NCI-H1436 (cell line): Measurements from ENCODE around the gene USP2.
A peak's percentile ranks its signal among the peaks of the same experiment; 100 is the strongest.

ENCODE experiments used
- DNase-seq: peaks from one replicate; lab custom pipeline; 2025; lab: John Stamatoyannopoulos, UW

The USP2 gene

DNA sequence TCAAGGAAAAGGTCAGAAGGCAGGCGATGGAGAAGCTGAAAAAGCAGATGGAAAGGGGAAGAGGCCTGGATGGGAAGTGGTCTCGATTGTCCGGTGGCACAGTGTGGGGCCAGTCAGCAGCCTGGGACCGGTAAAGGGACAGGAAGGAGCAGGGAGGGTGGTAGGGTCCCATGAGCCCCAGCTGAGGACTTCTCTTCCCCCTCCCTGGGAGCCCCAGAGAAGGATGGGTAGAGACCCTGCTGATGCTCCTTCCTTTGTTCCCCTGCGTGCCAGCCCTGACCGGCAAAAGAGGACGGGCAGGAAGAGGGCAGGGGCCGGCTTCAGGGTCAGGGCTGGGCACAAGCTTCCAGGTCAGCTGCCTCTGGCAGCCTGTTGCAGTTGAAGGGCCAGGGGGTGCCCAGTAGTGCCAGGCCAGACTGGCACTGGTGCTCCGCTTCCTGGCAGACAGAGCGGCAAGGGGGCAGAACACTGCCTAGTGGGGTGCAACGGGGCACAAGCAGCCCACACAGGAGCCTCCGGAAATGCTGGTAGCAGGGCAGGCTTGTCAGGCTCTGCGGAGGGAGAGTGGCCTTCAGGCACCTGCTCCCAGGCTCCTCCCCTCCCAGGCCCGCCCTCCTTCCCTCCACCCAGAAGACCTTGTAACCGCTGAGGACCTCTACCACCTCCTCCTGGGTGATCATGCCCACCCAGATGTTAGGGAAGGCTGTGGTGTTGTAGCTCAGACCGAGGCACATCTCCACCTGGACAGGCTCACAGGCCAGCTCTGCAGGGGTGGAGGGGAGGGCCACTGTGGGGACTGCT lies 40.1 kb downstream of the USP2 start:
- no peak for DNase-seq

DNA sequence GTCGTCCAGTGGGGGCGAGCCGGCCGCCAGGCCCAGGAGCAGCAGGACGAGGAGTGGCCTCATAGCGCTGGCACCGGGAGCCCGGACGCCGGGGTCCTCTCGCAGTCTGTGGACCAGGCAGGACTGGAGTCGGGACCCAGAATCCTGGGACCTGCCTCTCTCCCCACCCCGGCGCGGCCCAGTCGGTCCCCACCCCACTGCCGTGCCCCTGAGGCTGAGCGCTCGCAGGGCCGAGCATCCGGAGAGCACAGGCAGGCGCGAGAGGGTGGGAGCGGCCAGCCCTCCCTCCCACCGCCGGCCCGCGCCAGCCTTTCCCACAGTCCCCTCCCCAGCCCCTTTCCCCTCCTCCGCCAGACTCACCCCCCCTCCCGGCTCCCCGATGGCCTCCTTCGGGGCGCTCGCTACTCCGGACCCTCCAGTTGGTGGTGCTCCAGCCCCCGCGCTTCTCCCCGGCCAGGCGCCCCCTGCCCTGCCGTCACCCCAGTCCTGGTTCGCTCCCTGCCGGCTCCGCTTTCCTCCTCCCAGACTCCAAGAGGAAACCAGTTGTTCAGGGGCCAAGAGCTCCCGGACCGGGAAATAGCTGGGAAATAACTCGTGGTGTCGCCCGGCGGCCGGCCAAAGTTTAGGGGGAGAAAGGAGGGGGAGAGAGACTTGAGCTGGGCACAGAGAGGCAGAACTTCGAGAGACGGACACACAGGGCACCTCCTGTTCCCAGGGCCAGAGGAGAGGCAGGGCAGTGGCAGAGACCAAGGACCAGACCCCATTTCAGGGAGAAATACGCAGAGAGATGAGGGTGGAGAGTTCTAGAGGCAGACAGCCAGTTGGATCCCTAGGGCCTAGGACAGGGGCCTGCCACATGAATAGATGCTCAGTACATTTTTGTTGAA lies 40.9 kb downstream of the USP2 start, which contains the start of gene C1QTNF5:
Gene C1QTNF5, minus strand, starts transcription at position 549 of the 887 bp plus-strand sequence. Its CDS starts 486 bp downstream, at position 63.
- DNase-seq, result no peak

DNA sequence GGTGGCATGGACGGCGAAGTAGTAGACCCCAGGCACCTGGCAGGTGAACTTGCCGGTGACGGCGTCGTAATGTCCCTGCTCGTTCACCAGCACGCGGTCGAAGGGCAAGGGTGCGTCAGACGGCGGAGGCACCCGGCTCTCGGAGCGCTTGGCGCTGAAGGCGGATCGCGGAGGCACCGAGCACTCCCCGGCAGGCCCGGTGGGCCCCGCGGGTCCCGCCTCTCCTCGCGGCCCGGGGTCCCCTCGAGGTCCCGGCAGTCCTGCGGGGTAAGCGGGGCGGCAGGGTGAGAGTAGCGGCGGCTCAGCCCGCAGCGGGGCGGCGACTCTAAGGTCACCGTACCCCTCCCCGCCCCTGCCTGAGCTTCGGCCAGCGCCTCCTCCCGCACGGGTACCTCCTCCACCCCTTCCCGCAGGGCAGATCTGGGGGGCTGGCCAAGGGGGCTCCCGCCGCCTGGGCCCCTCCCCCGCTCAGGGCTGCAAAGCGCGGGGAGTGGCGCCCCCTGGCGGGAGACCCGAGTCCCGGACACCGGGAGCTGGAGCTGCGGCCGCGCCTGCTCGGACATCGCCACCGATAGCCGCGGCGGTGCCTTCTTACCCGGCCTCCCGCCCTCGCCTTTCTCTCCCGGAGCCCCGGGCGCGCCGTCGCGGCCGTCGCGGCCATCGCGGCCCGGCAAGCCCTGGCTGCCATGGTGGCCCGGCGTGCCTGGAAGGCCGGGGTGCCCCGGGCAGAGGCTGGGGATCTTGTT lies 41.7 kb downstream of the USP2 start:
- DNase-seq, result no peak

DNA sequence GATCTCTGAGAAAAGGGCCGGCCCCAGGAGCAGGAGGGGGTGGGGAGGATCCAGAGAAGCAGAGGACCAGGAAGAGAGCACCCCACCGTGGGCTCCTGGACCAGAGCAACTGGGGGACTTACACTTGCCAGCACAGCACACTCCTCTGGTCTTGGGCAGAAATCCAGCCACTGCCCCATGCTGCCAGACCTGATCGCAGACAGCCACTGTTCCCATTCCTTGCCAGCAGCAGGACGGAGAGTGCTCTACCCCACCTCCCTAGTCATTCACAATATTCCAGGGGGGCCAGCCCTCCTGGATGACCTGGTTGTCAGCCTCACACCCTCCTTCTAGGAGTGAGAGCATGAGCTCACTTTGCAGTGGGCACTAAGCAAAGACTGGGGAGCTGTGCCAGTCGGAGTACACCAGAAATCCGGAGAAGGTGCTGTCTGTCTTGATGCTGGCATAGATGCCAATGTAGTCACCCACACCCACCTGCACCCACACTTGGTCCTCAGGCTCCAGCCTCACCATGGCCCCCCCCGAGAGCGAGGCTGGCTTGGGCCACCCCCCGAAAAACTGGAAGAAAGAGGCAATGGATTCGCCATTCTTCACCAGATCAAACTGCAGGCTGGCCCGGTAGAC lies 42.4 kb downstream of the USP2 start:
- DNase-seq, result no peak

DNA sequence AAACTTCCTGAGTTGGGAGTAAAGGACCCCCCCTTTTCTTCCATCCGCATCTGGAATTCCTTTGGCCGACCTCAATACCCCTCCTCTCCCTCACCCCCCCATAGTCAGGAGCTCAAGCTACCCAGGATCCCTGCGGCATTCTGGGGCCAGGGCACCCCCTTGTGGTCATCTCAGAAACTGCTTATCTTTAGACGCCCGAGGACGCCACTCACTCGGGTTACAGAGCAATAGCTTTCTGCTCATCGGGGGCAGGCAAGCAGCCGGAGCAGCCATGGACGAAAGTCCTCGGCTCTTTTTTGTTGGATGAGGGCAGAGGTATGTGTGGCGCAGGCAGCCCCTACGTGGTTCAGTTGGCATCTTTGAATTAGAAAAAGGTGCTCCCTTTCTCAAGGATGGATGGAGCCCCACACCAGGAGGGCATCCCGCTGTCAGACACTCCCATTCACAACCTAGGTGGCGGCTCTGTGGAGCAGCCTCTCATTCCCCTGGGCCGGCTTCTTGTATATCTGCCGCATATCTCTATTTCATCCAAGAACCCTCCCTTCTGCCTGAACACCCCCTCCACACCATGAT lies 43.1 kb downstream of the USP2 start:
- DNase-seq, result peak; percentile 42

DNA sequence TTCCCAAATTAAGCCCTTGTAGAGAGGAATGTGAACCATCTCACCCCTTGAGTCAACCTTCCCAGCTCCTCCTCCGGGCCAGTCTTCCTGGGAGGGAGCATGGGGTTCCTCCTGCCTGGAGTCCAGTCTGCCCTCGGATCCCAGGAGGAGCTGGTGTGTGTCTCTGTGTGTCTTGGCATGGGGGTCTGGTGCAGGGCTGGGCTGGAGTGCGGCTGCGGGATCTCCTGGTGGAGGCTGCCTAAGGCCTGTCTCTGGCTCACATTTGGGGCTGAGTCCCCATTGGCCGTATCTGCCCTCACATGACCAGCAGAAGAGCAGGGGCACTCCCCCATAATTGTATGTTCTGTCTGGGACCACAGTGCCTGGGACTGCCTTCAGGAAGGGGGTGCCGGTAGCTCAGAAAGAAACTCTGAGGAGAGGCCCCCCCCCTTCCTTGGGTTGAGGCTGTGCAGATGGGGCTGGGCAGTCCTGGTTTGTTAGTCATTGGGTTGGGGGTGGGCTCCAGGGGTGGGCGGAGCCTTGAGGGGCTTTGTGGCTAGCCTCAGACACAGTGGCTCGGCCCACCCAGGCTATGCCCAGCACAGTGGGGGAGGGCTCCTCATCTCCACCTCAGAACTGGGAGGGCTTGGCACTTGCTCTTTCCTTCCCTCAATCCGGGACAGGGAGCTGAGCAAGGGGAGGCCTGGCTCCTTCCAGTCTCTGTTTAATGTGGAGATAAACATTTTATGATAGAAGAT lies 43.7 kb downstream of the USP2 start:
- no peak for DNase-seq

DNA sequence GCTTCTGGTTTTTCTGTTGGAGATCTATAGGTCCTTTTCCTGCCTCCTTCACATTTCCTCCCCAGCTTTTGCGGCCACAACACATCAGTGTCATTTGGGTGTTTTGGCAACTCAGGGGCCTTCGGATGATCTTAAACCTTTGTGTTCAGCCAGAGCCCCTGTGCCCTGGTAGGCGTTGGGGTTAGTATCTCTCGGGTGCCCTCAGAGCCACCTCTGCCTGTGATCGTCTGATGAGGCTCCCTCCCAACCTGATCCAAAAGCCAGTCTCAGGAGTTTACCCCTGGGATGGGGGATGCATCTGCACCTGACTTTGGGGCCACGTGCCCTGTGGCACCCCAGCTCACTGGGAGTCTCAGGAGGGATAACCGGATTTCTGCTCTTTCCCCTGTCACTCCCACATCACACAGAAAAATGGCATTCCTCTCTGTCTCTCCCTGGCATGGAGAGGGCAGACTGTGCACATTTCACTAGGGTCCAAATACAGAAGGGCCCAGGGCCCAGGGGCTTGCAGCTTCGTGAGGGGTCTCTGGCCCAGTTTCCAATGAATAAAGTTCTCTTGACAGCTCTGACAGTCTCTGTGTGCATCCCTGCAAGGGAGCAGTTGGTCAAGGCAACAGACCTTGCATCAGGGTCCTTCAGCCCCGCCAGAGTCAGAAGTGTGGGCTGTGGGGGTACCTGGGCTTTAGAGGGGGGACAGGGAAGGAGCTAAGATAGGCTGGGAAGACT lies 44.6 kb downstream of the USP2 start:
- DNase-seq, result no peak

DNA sequence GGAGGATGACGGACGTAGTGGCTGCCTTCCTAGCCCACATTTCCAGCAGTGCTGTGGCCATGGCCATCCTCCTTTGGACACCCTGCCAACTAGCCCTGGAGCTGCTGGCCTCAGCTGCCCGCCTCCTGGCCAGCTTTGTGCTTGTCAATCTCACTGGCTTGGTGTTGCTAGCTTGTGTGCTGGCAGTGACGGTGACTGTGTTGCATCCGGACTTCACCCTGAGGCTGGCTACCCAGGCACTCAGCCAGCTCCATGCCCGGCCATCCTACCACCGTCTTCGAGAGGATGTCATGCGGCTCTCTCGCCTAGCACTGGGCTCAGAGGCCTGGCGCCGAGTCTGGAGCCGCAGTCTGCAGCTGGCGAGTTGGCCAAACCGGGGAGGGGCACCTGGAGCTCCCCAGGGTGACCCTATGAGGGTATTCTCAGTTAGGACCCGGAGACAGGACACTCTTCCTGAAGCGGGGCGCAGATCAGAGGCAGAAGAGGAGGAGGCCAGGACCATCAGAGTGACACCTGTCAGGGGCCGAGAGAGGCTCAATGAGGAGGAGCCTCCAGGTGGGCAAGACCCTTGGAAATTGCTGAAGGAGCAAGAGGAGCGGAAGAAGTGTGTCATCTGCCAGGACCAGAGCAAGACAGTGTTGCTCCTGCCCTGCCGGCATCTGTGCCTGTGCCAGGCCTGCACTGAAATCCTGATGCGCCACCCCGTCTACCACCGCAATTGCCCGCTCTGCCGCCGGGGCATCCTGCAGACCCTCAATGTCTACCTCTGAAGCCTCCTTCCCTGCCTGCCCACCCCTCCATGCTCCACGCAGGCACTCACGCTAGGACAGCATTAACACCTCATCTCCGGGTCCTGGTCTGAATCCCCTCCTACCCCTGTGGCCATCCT lies 45.6 kb downstream of the USP2 start:
- no peak for DNase-seq

DNA sequence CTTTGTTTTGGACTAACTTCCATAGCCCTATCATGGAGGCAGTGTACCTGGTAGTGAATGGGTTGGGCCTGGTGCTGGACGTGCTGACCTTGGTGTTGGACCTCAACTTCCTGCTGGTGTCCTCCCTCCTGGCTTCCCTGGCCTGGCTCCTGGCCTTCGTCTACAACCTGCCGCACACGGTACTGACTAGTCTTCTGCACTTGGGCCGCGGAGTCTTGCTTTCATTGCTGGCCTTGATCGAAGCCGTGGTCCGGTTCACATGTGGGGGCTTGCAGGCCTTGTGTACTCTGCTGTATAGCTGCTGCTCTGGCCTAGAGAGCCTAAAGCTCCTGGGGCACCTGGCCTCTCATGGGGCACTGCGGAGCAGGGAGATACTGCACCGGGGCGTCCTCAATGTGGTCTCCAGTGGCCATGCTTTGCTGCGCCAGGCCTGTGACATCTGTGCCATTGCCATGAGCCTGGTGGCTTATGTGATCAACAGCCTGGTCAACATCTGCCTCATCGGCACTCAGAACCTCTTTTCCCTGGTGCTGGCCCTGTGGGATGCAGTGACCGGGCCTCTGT lies 46.3 kb downstream of the USP2 start:
- DNase-seq, result no peak

DNA sequence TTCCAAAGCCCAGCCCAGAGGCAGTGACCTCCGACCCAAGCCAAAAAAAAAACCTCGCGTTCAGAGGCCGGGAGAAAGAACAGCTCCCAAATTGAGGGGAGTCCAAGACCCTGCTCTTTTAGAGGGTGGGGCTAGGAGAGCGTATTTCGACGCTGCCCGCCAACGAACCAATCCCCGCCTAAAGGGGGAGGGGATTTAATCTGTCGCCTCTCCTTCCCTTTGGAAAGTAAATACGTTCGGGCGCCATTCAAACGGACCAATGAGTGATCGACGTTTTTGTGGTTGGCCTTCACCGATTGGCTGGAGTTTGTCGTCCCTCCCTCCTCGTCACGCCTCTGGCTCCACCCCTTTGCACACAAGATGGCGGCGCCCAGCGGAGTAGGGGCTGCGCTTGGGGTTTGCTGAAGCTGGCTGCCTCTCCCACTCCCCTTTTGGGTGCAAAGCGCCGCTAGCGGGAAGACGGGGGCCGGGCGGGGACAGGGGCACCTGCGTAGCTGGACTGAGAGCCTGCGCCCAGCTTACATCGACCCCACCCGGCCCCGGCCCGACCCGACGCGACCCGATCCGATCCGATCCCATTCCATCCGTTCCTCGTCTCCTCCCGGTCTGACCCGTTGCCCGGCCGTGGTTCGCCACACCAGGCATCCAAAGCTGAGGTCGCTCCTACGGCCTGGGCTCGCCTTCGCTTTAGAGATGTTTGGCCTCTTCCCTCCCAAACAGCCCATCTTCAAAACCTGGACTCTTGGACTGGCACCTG lies 47.1 kb downstream of the USP2 start, which contains the start of gene RNF26:
Gene RNF26, plus strand, starts transcription at position 354 of the 757 bp plus-strand sequence. CDS start 596 bp downstream, outside the sequence.
- DNase-seq, result peak; percentile 99

DNA sequence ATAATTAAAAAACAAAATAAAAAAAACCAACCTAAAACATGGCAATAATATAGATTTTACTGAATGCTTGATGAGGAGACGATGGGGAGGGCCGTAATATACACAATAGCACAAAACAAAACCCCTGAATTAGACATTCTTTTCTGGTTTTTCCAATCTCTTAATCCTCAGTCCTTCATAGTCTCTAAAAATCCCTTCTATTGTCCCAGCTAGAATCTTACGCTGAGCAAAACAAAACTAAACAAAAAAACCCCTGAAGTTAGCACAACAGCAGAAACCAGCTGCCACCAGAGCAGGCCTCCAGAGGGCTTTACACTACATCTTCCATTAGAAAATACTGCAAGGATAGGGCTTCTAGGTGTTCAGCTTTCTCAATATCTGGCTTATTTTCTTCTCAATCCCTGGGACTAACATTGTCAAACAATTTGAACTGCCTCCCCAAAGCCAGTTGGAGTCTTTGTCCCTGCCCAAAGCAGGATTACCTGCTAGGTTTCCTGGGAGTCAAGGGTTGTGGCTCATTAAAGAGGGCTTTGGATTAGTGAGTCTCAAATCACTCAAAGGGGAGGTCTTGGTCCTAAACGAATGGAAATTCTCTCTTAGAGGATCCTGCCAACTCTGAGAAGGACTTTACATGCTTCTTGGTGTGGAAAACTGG lies 49.3 kb downstream of the USP2 start:
- DNase-seq, result no peak

DNA sequence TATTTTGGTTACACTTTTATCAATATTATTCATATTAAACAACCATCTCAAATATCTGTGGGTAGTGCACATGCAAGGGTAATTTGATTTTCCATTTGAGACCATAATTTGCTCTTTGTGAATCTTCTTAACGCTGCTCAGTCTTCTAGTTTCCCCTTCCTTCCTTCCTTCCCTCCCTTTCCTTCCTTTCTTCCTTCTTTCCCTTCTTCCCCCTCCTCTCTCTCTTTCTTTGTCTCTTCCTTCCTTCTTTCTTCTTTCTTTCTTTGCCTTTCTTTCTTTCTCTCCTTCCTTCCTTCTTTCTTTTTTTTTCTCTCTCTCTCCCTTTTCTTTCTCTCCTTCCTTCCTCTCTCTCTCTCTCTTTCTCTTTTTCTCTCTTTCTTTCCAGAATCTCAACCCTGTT lies 51.3 kb downstream of the USP2 start:
- DNase-seq, result no peak

DNA sequence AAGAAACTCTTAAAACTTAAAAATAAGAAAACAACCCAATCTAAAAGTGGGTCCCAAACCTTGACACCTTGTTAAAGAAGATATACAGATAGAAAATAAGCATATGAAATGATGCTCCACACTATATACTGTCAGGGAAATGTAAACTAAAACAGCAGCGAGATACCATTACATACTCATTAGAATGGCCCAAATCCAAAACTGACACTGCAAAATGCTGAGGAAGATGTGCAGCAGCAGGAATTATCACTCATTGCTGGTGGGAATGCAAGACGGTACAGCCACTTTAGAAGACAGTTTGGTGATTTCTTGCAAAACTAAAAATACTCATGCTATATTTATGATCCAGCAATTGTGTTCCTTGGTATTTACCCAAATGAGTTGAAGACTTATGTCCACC lies 52.2 kb downstream of the USP2 start:
- no peak for DNase-seq

DNA sequence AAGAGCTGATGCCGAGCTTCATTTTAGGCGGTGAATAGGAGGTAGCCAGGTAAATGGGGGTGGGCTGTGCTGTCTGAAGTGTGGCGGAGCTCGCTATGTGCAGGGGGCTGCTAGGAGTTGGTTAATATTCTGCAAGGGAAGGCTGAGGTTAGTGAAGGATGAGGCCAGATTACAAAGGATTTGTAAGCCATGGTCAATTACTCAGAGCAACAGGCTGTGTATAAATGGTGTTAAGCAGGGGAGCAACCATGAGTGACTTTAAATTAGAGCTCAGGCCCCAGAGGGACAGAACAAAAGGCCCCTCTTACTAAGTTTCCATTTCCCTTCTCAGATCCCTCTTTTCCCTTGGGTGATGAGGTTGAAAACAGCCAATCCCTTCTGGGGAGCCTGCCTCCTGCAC lies 57.3 kb downstream of the USP2 start:
- peak; percentile 36 for DNase-seq

DNA sequence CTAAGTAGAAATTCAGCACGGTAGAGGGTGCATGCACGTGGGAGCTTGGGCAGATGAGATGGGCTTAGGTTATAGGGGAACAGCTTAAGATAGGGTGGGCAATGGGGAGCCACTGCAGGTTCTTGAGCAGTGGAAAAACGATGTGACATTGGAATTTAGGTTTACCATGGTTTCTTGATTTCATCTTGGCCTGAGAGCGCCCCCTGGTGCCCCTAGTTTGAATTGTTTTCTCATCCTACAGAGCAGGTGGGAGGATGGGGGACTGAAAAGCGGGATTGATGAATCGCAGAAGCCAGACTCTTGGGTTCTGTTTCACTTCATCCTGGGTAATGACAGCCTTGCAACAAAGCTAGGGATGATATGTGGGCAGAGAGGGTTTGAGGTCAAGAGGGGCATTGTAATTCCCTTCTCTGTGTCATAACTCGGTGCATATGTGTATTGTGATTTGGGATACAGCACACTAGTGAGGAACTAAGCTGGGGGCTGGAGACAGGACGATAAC lies 57.9 kb downstream of the USP2 start:
- DNase-seq, result peak; percentile 77

DNA sequence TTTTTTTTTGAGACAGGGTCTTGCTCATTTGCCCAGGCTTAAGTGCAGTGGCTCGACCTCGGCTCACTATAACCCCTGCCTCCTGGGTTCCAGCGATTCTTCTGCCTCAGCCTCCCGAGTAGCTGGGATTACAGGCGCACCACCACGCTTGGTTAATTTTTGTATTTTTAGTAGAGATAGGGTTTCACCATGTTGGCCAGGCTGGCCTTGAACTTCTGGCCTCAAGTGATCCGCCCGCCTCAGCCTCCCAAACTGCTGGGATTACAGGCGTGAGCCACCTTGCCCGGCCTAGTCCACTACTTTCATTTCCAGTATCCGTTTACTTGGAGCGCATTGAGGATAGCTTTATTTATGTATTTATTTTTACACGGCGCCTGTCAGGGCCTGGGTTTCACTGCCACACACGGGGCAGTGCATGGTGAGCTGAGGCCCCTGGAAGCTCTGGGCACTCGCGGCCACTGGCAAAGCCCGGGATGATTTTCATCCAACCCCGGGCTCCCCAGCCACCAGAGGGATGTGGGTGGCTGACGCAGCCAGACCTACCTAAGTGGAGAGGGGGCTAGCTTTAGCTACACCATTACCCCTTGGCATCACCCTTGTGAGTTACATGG lies 58.5 kb downstream of the USP2 start:
- no peak for DNase-seq

DNA sequence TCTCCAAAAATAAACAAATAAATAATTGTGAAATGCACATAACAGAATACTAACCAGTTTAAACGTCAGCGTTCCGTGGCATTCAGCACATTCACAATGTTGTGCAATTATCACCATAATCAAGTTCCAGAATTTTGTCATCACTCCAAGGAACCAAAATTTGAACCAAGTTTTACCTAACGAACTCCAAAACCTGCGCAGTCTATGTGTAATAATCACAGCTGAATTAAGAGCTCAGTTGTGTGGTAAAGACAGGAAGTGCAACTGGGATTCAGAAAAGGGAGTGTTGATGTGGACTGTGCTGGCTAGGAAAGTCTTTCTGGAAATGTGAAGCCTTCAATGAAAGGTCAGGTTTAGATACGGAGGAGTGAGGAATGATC lies 59.1 kb downstream of the USP2 start:
- DNase-seq, result no peak
